HG02759 (cell line): ENCODE measurements around the gene PLCXD1.
A peak's percentile ranks its signal among the peaks of the same experiment; 100 is the strongest.
"Not testable (repeated sequence)": the region's sequence is repeated elsewhere in the genome, so short reads cannot be mapped to it uniquely, and the experiment has no call there.

ENCODE experiments used
- ATAC-seq: cut with Tn5 transposase; IDR thresholded peaks from one replicate; pipeline ENCODE4 v1.9.1; 2021; ENCODE audit warnings: mild to moderate bottlenecking, moderate library complexity; ENCODE audit not compliant: unreplicated experiment

PLCXD1 gene

GRCh38 chrX:281166-281999 is at the start of gene PLCXD1:
Gene PLCXD1, plus strand, starts transcription at chrX:281381. Its CDS starts 2,807 bp downstream, at chrX:284188.
- ATAC-seq, result peak; percentile 28

- not testable (repeated sequence) for ATAC-seq
Observed at GRCh38 chrX:231637-232277, 49.4 kb upstream of the PLCXD1 start.

- not testable (repeated sequence) for ATAC-seq
Observed at GRCh38 chrX:232278-232655, 48.9 kb upstream of the PLCXD1 start.

GRCh38 chrX:236201-236600 is 45.0 kb upstream of the PLCXD1 start:
- ATAC-seq, result not testable (repeated sequence)

GRCh38 chrX:250965-251364 is 30.2 kb upstream of the PLCXD1 start:
- no peak for ATAC-seq

- ATAC-seq, result not testable (repeated sequence)
Observed at GRCh38 chrX:251396-252243, 29.6 kb upstream of the PLCXD1 start.

- ATAC-seq, result no peak
Observed at GRCh38 chrX:252244-252956, 28.8 kb upstream of the PLCXD1 start.

GRCh38 chrX:252957-253291 is 28.3 kb upstream of the PLCXD1 start:
- no peak for ATAC-seq

GRCh38 chrX:253451-254297 is 27.5 kb upstream of the PLCXD1 start:
- no peak for ATAC-seq

- ATAC-seq, result no peak
Observed at GRCh38 chrX:254630-255215, 26.5 kb upstream of the PLCXD1 start.

- no peak for ATAC-seq
Observed at GRCh38 chrX:255923-256331, 25.3 kb upstream of the PLCXD1 start.

GRCh38 chrX:257054-257453 is 24.1 kb upstream of the PLCXD1 start:
- not testable (repeated sequence) for ATAC-seq

- no peak for ATAC-seq
Observed at GRCh38 chrX:257681-258289, 23.4 kb upstream of the PLCXD1 start.

GRCh38 chrX:258291-259040 is 22.7 kb upstream of the PLCXD1 start:
- ATAC-seq, result no peak

- ATAC-seq, result no peak
Observed at GRCh38 chrX:259692-260355, 21.4 kb upstream of the PLCXD1 start.

- no peak for ATAC-seq
Observed at GRCh38 chrX:261167-261918, 19.8 kb upstream of the PLCXD1 start.

- ATAC-seq, result no peak
Observed at GRCh38 chrX:261919-262352, 19.2 kb upstream of the PLCXD1 start.
